Right kidney (tissue), 1 donor: ENCODE data around the gene PTGDR2.

Source experiments
- DNase-seq: peaks from one replicate; pipeline ENCODE4 v3.0.0-alpha.2; 2016

The PTGDR2 gene

GRCh38 chr11:60858731-60859464 is 3.1 kb upstream of the PTGDR2 start:
- no peak for DNase-seq

- DNase-seq, result no peak
Observed at GRCh38 chr11:60858236-60858635, 2.5 kb upstream of the PTGDR2 start.

DNA sequence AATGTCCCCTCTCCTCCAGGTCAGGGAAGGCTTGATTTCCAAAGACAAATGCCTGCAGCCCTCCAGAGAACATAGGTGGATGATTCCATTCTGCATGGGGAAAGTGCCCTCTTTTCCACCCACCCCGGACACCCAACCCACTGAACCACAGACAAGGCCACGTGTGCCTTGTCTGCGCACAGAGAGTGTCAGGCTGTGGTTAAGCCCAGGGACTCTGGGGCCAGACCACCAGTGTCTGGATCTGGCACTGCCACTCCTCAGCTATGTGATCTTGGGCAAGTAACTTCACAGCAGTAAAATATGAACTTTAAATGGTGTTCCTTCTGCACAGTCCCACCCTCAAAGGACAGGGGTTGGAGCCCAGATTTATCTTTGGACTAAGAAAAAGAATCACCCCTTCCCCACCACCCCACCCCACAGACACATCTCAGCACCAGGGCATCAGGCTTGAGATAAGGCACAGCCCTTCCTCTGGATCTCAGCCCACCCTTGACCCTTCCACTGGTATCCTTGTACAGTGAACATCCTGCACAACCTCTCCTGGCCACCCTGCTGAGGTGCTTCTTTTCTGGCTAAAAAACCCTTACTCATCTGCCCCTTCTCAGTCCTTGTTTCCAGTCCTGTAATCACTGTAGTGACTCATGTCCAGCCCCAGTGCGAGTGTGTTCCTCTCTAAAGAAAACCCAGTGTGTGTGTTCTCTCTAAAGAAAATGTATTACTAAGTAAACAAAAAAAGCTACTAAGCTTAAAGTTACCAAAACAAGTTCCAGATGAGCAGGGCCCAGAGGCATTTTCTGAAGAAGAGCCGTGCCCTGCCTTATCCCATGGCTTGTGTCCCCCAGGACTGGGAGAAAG is 1.9 kb upstream of the PTGDR2 start:
- no peak for DNase-seq

- no peak for DNase-seq
Observed at GRCh38 chr11:60854847-60855725, 664 bp downstream of the PTGDR2 start.

- DNase-seq, result no peak
Observed at GRCh38 chr11:60854140-60854846, 1.5 kb downstream of the PTGDR2 start.

DNA sequence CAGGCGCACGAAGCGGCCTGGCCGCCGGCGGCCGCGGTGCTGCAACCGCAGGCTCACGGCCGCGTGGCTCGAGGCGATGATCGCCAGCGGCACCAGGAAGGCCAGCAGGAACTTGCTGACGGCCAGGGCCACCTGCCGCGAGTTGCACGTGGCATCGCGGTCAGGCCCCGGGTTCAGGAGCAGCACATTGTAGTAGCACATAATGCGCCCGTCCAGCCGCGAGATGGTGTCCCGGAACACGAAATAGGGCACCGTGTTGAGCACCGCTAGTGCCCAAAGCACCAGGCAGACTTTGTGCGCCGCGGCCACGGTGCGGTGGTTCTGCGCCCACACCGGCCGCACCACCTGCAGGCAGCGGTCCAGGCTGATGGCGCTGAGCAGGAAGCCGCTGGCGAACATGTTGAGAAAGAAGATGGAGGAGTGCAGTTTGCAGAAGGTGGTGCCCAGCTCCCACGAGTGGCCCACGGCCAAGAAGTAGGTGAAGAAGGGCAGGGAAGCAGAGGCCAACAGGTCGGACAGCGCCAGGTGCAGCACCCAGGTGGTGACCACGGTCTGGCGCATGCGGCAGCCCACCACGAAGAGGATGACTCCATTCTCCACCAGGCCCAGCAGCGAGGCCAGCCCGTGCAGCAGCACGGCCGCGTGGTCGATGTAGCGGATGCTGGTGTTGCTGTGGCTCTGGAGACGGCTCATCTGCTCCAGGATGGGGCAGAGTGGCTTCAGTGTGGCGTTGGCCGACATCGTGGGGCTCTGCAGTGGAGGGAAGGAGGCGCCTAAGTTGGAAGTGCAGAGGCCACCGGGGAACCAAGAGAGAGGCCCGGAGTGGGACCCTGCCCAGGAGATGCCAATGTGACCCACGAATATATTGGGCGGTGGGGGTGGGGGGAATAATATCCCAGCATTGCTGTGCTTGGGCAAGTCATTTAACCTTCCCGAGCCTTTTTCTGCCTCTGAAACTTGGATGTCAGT is 2.5 kb downstream of the PTGDR2 start:
- DNase-seq, result no peak

- peak; percentile 68 for DNase-seq
Observed at GRCh38 chr11:60852117-60852981, 3.4 kb downstream of the PTGDR2 start.

DNA sequence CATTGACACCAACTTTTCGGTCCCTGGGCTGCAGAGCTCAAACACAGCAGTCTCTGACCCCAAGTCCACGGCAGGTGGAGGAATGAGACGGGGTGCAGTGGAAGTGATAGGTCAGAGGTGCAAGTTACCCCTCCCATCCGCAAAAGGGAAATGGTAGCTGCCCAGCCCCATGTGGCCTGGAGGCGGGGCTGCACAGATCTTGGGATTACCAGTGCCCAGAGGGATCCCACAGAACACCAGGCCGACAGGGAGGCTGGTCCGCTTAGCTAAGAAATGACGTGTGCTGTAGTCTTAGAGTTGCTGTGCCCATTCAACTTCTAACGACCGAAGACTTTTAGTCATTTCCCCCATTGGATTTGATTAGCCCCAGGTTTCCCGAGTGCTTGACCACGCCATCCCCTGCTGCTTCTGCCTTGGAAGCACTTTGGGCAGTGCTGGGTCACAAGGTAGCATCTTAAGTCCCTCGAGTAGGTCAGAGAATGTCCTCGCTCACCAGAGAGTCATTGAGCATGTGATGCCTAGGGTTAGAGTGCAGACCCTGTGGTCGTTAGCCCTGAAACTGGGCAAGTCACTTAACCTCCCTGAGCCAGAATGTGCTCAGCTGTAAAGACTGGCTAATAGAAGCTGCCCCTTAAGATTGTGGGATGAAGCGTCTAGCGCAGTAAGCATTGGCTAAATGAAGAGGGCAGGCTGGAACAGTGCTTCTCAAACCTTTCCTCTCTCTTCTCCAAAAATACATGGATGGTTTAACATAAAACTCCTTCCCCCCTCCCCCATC is 4.2 kb downstream of the PTGDR2 start:
- DNase-seq, result no peak

- DNase-seq, result no peak
Observed at GRCh38 chr11:60849641-60850520, 5.9 kb downstream of the PTGDR2 start.

- no peak for DNase-seq
Observed at GRCh38 chr11:60848714-60849151, 7.0 kb downstream of the PTGDR2 start.

DNA sequence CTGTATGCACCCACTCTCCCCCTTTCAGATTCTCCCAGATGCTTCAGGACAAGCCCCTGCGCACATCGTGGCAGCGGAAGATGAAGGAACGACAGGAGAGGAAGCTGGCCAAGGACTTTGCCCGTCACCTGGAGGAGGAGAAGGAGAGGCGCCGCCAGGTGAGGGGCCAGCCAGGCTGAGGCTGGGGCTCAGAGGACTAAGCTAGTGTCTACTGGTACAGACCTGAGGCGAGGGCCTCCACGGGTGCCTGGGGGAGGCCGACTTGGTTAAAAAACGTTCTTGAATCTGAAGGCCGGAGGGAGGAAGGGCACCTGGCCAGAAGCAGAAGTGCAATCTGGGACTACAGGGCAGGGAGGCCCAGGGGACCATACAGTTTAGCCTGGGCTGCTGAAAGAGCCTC is 7.9 kb downstream of the PTGDR2 start:
- DNase-seq, result no peak

- DNase-seq, result no peak
Observed at GRCh38 chr11:60847281-60847680, 8.5 kb downstream of the PTGDR2 start.

- DNase-seq, result no peak
Observed at GRCh38 chr11:60845338-60845737, 10.4 kb downstream of the PTGDR2 start.

DNA sequence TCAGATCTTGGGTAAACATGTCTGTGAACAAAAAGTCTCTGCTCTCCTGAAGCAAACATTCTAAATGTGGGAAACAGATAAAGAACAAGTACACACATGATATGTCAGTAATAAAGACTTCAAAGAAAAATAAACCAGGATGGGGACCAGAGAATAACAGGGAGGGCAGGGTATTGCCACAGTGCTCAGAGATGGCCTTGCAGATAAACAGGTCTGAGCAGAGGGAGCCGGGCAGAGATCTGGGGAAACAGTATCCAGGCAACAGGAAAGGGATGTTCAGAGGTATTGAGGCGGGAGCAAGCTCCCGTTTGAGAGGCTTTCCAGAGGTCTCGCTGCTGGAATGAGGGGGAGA is 10.9 kb downstream of the PTGDR2 start:
- no peak for DNase-seq

DNA sequence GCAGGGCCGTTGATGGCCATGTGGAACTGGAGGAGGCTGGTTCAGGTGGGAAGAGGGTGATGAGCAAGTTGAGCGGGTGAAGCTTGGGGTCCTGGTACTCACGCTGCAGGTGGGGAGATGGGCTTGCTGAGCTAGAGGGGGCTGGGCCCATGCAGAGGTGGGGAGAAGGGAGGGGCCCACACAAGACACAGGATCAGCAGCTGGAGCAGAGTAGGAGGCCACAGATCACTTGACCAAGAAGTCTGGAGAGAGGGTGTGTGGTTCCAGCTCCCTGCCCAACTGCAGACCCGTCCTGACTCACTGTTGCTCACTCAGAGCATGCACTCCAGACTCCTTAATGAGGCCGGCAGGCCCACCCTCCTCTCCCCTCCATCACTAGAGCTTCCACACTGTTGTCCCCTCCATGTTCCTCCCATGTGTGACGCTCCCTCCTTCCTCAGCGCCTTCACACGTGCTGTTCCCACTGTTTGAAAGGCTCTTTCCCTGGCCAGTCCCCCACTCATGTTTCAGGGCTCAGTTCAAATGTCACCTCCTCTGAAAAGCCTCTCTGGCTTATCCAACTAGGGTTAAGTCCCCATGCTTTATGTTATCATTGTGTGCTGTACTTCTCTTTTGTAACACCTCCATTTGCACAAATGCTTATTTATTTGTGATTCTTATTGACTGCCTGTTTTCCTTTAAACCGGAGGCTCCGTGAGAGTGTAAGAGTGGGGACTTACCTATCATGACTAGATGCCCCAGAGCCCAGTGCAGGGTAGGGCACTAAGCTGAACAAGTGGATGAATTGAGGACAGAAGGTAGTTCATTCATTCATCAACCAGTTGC is 11.5 kb downstream of the PTGDR2 start:
- no peak for DNase-seq

DNA sequence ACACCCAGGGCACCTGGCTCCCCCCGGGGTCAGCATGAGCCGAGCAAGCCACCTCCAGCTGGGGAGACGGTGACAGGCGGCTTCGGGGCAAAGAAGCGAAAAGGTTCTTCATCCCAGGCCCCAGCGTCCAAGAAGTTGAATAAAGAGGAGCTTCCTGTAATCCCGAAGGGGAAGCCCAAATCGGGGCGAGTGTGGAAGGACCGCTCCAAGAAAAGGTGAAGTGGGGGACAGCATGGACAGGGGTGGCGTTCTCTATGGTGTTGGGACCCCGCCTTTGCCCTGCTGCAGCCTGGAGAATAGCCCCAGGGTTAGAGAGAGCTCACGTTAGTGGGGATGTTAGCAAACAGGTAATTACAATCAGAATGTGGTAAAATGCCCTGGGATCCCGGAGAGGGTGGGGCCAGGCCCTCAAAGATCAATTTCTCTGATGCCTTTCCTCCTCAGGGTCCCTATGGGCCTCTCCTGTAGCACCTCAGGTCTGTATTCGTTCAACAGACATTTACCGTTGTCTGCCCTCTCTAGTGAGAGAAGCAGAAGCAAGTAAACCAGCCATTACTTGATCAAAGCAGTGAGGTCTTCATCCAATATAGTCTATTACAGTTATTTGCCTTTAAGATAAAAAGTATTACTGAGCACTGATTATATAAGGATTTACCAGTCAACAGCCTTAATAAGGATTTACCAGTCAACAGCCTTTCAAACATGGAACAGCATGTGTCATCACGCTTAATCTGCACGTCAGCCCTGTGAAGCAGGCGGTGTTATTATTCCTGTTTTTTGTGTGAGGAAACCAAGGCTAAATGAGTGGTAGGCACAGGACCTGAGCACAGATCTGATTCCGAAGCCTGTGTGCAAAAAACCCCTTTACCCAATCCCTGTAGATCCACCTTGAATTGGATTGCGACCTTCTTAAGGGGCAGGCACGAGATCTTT is 12.8 kb downstream of the PTGDR2 start:
- DNase-seq, result no peak
